Left colon (tissue), 2 donors: ENCODE results near the gene RNF123. TPM values are rescaled to one million over a fixed set of nuclear protein-coding genes. Genes with fewer than 3 reads are reported as not detected.

Experiments used
- ATAC-seq: fragments of 200-7000 bp; cut with Tn5 transposase; one replicate; pipeline ENCODE4 v1.9.1; 2020; ENCODE audit warnings: mild to moderate bottlenecking, moderate library complexity
- DNase-seq, 2 donors: peaks; one replicate each; pipeline ENCODE4 v3.0.0-alpha.2; 2020
- intact Hi-C, 2 donors: fragments of 100-400 bp; cut with DNase I in 1 of 2; cut with micrococcal nuclease in 1 of 2; formaldehyde crosslinking; loops; one replicate each; pipeline versions ENCODE4 v1.11.2 to v1.14.0; 2022; cut with DNase I, micrococcal nuclease
- total RNA-seq, 2 donors: library from RNA; stranded (reverse); fragmentation: NEBNext Ultra II Directional; extraction: Animal tissue kit (Norgen Biotek cat#: 25700); gene quantifications; one replicate each; pipeline ENCODE4 v1.2.1, GENCODE V29; 2021
- donor health status: DM: no; HTN: no; CAD: no.
- donor health status: DM: yes; HTN: yes; CAD: no.

Gene RNF123
- total RNA-seq, 2 donors from 2014 or later, result 40.3 to 44.0 TPM

DNA sequence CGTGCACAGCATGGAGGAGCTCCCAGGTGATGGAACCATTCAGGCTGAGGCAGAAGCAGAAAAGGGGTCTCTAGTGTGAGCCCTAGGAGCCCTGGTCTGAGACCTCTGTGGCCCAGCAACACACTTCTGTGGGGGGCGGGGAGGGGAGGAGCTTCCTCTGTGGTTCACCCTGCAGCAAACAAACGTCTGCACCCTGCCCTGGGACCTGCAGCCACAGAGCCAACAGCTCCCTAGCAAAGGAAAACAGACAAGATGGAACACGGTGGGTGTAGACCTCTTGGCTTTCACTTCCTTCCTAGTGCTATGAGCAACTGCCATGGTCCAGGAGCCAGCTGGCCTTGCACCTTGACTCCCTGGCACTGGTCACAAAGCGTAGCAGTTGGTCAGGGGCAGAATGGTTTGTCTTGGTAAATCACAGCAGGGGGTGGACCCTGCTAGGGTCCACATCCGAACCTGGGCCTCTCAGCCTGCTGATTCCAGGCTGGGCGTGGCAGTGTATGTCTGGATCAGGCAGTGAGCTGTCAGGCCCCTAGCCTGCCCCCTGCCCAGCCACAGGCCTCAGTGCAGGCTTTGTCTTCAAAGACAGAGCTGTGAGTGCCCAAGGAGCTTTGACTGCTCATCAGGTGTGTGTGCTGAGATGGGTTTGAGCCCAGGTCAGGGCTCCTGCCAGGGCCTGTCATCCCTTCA lies 23.4 kb downstream of the RNF123 start:
- intact Hi-C loops, result loop anchor here in 1 of 2 donors (10.0 kb wide), 1 partner anchor 142 kb away; the partner anchor contains the start of gene TRAIP
- ATAC-seq (no peak), DNase-seq (no peak)

DNA sequence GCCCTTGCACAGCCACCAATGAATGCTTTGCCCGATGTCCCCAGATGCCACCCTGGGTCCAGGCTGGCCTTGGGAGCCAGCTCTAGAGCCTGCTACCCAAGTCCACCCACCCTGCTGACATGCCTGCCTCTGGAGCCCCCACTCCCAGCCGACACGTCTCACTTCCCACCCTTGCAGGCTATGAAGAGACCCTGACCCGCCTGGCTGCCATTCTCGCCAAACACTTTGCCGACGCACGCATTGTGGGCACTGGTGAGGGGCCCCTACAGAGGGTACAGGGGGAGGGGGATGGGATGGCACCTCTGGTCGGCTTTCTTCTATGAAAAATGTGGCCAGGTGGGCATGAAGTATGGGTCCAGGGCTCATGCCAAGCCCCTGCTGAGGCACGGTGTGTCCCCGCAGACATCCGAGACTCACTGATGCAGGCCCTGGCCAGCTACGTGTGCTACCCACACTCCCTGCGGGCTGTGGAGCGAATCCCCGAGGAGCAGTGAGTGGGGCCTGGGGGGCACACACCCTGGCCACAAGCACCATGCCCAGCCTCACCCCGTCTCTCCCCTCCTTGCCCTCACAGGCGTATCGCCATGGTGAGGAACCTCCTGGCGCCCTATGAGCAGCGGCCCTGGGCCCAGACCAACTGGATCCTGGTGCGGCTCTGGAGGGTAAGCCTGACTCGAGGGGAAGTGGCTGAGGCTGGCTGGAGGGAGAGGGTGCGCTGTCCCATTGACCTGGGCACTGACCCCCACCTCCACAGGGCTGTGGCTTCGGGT lies 24.2 kb downstream of the RNF123 start:
- intact Hi-C loops, result loop anchor here in 1 of 2 donors (10.0 kb wide), 1 partner anchor 141 kb away; the partner anchor contains the start of gene TRAIP
- ATAC-seq (no peak), DNase-seq (no peak)

DNA sequence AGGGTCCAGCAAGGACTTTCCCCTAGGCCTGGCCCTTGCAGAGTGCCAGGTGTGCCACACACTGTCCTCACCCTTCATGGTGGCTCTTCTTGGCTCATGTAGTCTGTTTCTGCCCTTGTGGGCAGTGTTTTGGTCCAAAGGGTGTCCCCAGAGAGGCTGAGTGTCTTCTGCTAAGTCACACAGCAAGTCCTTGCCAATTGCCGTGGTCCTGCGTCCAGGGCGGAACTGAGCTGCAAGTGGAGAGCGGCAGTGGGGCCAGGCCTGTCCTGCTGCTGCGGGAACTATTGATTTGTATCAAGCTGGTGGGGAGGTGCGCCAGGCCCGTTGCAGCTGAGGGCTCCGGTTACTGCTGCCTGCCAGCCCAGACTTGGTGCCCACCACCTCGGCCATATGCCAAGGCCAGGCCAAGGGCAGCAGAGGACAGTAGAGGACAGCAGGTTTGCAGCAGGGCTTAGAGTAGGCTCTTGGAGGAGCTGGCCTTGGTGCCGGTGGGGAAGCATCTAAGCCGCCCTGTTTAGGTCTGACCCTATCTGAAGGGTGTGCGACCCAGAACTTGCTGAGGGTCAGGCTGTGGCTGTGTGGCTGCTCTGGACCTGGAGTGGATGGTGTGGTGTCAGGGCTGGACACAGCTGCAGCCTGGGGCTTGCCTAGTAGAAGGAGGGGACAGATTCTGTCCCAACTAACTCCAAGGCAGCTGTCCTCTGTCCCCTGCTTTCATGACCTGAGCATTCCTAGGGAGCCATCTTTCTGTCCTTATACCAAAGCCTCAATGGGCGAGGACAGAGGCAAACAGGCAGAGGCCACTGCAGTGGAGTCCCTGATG lies 25.6 kb downstream of the RNF123 start:
- intact Hi-C loops, result loop anchor here in 1 of 2 donors (10.0 kb wide), 1 partner anchor 140 kb away; the partner anchor contains the start of gene TRAIP
- ATAC-seq, result no peak
- no peak for DNase-seq

DNA sequence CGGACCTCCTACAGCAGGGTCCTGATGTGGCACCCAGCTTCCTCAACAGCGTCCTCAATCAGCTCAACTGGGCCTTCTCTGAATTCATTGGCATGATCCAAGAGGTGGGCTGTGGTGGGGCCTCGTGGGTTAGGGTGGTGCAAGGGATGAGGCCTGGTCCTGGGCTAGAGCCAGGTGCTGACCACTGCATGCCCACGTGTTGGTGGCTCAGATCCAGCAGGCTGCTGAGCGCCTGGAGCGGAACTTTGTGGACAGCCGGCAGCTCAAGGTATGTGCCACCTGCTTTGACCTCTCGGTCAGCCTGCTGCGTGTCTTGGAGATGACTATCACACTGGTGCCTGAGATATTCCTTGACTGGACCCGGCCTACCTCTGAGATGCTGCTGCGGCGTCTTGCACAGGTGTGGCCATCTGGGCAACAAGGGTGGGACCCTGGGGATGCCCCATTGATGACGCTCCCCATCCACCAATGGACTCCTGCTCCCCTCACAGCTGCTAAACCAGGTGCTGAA lies 26.3 kb downstream of the RNF123 start:
- DNase-seq (no peak), ATAC-seq (no peak)
- intact Hi-C loops, result loop anchor here in 1 of 2 donors (10.0 kb wide), 1 partner anchor 139 kb away; the partner anchor contains the start of gene TRAIP

DNA sequence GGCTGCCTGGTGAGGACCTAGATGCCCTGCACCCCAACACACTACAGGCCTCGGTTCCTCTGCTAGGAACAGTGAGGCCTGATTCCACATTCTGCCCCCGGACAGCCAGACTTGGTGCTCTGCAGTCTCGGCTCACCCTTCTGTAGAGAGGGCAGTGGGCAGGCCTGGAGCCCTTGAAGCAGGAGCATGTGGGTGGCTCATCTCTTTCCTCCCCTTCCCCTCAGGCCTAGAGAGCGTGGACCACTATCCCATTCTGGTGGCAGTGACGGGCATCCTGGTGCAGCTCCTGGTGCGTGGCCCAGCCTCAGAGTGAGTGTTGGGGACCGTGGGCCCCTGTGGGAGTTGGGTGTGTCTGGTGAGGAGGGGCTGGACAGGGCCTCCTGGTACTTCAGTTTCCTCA lies 26.8 kb downstream of the RNF123 start:
- DNase-seq (no peak), ATAC-seq (no peak)
- intact Hi-C loops, result loop anchor here in 1 of 2 donors (10.0 kb wide), 1 partner anchor 139 kb away; the partner anchor contains the start of gene TRAIP

DNA sequence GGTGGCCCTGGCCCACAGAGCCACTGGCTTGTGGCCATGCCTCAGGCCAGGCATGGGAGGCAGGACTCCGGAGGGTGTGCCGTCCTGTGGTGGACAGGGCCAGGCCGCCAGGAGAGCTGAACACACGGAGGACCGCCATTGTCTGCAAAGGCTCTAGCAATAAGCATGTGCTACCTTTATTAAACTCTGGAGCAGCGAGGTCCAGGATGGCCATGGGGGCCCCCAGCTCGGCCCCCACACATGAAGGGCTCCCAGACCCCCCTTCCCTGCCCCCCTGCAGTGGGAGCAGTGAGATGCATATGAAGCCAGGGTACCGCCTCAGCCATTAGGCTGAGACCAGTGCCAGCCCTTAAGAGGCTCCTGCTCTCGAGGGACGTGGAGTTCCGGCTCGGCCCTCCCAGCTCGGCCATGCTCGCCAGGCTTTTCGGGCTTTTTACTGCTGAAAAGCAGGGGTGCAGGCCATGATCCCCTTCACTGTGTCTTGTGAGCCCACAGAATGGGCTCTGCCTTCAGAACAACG lies 27.4 kb downstream of the RNF123 start:
- DNase-seq (no peak), ATAC-seq (no peak)
- intact Hi-C loops, result loop anchor here in 1 of 2 donors (10.0 kb wide), 1 partner anchor 138 kb away; the partner anchor contains the start of gene TRAIP

DNA sequence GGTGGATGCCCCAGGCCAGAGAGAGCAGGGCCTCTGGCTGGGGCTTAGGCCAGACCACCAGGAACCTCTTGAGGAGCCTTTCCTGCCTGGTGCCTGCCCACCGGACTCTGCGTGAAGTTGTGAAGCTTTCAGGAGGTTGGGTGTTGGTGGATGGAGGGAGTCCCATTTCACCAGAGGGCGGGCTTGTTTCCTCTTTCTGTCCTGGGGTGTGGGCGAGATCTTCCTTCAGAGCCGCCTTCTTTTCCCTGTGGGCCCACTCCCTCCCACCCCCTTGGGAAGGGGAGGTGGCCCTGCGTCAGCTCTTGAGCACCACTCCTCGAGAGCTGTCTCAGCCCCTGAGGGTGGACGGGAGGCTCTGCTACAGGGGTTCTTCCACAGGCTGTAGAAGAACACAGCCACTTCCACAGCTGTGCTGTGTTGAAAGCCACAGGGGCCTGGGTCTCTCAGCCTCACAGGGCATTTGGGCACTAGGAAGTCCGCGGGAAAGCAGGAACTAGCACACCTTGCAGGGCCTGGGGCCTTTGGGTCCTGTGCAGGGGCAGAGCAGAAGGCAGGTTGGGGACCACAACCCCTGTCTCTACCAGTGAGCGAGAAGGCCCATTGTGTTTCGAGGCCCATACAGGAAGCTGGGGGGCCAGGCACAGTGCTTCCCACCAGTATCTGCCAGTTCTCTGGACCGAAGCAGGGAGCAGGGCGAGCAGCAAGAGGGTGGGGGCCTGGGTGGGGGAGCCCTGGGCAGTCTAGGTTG lies 28.0 kb downstream of the RNF123 start:
- intact Hi-C loops, result loop anchor here in 1 of 2 donors (10.0 kb wide), 1 partner anchor 137 kb away; the partner anchor contains the start of gene TRAIP
- DNase-seq (no peak), ATAC-seq (no peak)

DNA sequence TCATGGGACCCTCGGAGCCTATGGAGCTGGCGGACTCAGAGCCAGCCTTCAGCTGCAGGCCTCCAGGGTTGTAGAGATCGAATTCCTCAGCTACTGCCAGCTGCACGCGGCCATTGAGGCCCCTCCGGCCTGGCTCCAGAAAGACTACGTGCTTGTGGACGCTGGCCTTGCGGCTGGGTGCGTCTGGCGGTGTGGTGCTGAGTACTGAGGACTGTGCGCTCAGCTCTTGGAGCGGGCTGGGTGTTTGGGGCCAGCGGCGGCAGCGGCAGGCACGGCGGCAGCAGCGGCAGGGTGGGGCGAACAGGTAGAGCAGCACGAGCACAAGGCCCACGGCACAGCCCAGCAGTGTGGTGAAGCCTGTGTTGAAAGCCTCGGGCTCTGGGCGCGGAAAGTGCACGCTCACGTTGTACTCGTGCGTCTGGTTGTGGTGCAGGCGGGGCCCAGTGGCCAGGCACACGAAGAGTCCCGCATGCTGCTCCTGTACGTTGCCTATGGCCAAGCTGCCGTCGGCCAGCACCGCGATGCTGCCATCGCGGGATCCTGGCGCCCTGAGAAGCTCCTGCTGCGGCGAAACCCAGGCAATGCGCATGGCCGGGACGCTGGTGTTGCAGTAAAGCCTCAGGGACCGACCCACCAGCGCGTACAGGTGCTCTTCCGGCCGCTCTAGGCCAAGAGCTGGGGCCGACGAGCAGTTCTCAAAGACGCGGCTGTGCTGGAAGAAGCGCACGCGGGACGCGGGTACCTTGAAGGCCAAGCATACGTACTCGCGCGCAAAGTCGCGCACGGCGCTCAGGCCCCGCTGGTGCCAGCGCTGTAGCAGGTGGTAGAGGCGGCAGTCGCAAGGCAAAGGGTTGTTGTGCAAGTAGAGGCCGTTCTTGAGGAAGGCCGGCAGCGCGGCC lies 28.9 kb downstream of the RNF123 start:
- peak; percentile 1 for ATAC-seq
- intact Hi-C loops, result loop anchor here in 1 of 2 donors (10.0 kb wide), 1 partner anchor 137 kb away; the partner anchor contains the start of gene TRAIP
- DNase-seq, result no peak

DNA sequence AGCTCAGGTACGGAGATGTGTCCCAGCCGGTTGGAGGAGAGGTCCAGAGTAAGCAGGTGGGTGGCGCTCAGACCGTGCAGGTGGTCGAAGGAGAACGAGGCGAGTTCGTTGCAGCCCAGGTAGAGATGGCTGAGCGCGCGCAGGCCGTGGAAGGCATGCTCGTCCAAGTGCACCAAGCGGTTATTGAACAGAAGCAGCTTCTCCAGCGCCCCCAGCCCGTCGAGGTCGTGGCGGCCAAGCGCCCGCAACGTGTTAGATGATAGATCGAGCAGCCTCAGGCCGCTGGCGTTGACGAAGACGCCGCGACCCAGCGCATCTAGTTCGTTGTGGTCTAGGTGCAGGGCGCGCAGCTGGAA lies 29.5 kb downstream of the RNF123 start:
- ATAC-seq, result peak; percentile 0
- intact Hi-C loops, result loop anchor here in 1 of 2 donors (10.0 kb wide), 1 partner anchor 136 kb away; the partner anchor contains the start of gene TRAIP
- DNase-seq, result peak in 1 of 2 donors; percentile 36

DNA sequence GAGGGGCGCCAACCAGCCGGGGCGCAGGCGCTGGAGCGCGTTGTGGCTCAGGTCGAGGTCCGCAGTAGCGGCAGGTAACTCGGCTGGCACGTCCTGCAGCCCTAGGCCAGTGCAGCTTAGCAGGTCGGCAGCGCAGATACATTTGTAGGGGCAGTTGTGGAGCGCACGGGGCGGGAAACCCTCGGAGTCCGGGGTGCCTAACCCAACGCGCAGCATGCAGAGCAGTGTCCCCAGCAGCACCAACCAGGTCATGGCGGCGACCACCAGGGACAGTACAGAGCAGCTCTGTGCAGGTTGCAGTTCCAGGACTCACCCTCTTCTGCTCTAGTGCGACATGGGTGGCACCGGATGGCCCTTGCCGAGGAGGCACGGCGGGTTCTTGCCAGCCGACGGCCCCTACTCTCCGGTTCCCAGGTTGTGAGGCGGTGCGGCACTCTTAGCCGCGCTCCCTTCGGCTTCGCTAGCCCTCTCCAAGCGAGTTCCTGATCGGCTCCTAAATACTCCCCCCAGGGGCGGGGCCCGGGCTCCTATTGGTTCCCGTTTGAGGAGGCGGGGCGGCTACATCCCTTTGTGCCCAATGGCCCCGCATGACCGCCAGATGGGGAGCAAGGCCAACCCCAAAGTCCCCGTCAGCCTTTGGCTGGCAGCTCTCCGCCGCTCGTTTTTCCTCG lies 30.0 kb downstream of the RNF123 start, which contains the start of gene AMIGO3:
Gene AMIGO3 (minus strand): TSS at position 471 of the 671 bp plus-strand sequence. CDS start 219 bp downstream, at position 252.
- peak; percentile 60 for ATAC-seq
- peak; percentile 96 to 99 for DNase-seq
- intact Hi-C loops, result loop anchor here in 1 of 2 donors (10.0 kb wide), 1 partner anchor 135 kb away; the partner anchor contains the start of gene TRAIP

DNA sequence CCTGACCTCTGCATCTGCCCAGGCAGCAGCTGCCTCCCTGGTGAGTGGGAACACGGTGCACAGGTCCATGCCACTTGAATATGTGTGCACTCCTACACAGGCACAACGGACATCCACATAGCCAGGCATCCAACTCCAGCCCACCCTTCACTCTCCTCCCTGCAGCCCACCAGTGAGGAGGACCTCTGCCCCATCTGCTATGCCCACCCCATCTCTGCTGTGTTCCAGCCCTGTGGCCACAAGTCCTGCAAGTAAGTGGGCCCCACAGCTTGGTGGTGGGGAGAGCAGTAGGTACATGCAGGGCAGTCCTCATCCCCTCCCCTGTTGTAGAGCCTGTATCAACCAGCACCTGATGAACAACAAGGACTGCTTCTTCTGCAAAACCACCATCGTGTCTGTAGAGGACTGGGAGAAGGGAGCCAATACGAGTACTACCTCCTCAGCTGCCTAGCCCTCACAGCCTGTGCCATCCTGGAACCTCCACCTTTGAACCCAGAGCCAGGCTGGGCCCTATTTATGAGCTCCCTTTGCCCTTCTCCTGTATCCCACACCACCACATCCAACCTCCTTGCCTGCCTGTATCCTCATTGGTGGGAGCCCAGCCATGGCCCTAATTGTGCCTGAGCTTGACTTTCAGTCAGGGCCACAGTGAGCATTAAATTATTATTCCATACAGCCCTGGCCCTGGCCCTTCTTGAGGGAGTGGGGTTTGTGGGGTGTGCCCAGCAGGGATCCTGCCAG lies 31.7 kb downstream of the RNF123 start:
- DNase-seq (no peak), ATAC-seq (no peak)
- intact Hi-C loops, result no loop called here

DNA sequence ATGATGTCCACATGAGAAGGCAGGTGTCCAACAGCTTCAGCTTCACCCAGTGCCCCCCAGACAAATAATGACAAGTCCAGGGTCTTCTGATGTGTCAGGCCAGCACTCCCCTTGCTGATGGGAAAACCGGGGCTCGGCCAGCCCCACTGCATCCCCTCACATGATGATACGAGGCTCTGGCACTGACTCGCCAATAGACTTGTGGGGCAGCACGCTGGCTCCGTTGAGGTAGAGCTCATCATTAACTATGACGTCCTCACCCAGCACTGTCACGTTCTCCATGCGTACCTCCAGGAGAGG lies 32.2 kb downstream of the RNF123 start:
- DNase-seq (no peak), ATAC-seq (no peak)
- intact Hi-C loops, result no loop called here

DNA sequence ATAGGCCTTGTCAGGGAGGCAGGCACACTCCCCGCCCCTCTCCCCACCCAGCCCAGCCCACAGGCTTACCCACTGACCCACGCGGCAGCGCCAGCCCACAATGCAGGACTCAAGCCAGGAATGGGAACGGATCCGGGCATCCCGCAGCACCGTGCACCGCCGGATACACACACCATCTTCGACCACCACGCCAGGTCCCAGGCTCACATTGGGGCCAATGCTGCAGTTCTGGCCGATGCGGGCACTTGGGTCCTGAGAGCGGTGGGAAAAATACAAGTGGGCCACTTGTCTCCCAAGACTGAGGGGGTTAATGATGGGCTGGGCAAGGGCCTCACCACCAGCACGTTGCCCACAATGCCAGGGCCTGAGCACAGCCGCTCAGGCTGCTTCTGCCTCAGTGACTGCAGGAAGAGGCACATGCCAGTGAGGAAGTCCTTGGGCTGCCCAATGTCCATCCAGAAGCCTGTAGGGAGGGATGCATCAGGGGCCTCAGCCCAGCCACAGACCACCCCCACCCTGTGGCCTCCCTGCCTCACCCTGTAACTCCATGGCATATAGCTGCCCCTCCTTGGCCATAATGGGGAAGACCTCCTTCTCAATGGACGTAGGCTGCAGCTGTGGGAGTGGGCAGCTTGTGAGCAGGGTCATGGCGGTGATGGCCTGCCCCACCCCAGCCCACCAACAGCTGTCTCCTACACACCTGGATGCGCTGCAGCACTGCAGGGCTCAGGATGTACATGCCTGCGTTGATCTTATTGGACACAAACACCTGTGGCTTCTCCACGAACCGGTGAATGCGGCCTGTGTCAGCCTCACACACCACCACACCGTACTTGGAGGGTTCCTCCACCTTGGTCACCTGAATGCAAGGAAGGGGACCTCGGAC lies 32.8 kb downstream of the RNF123 start:
- intact Hi-C loops, result no loop called here
- ATAC-seq (no peak), DNase-seq (no peak)

DNA sequence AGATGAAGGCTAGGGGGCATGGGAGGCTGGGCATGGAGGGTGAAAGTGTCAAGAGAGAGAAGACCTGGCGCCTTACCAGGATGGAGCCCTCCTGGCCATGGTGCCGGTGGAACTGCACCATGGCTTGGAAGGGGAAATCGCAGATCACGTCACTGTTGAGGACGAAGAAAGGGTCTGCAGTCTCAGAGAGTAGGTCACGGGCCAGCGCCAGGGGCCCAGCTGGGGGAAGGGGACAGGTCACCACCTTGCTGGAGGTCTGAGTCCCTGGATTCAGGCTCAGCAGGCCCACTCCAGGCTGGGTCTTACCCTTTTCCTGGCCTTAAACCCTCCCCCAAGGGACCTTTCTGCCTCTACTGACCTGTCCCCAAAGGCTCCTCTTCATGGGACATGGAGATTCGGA lies 33.5 kb downstream of the RNF123 start:
- DNase-seq (peak in 1 of 2 donors; percentile 42), ATAC-seq (no peak)
- intact Hi-C loops, result no loop called here

DNA sequence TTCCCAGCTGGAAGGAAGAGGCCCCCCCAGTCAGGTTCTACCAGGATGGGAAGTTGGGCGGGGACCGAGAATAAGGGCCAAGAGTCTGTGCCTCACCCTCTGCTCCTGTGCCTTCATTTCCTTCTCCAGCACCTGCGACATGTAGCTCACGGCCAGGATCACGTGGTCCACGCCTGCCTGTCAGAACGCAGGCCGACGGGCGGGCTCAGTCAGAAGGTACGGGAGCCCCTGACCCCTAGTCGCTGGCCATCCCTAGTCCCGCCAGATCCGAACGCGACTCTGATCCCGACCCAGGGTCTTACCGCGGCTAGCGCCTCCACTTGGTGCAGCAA lies 33.9 kb downstream of the RNF123 start:
- DNase-seq (peak; percentile 87 to 92), ATAC-seq (peak; percentile 61)
- intact Hi-C loops, result no loop called here
